DMS153 treated with DMSO at 0.1 percent for 48 hours (cell line): Measurements from ENCODE around the gene TADA2A.

ENCODE experiments used
- DNase-seq: peaks from one replicate; lab custom pipeline; 2025; ENCODE audit not compliant: unreplicated experiment; lab: John Stamatoyannopoulos, UW

TADA2A gene

DNA sequence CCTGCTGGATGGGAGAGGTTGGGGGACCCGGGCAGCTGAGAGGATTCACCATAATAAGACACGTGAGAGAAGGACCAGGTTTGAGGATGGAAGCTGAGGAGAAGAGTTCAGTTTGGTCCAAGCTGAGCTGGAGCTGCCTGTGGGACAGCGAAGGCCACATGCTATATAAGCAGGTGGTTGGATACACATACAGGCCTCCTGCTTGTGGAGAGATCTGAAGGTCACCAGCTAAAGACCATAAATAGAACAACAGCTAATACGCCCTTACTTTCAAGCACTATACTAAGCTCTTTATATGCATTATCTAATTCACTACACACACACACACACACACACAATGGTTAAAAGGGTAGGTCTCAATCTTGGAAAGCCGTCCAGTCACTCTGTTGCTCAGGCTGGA lies 115.1 kb downstream of the TADA2A start:
- no peak for DNase-seq

DNA sequence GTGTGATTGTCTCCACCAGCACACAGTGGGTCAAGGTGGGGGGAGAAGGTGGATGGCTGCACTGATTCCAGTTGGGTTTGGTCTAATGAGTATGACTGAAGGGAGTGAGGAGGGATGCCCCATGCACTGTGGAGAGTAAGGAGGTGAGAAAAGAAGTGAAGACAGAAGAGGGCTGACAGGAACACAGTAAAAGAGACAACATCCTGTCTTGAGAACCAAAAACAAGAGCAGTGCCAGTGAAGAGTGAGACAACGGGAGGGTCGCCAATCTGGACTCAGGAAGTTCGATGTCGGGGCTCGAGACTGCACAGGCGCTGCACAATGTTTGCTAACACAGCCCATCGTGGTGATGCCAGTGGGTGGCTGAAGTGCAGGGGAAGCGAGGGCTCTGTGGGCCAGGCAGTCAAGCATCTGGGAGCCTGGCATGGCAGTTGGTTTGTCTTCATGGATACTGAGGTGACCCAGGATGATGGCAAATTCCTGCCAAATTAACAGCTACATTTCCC lies 117.1 kb downstream of the TADA2A start:
- DNase-seq, result no peak

DNA sequence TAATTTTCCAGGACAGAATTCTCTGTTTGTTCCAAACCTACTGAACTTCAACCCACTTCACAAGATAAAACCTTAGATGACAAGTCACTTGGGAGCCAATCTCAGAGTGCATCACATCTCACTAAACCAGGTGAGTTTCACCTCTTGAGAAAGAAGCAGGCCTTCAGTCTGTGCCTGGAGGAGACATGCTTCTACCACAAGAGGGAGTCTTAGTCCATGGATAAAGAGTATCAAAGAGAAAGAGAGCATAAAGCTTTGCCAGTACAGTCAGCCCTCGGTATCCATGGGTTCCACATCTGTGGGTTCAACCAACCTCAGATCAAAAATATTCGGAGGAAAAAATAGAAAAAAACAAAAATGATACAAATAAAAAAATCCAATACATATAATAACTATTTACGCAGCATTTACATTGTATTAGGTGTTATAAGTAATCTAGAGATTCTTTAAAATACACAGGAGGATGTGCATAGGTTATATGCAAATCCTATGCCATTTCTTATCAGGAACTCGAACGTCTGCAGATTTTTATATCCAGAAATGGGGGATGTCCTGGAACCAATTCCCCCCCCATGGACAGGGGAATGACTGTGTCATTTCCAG lies 120.7 kb downstream of the TADA2A start:
- DNase-seq, result peak; percentile 48
